ENCODE results near the gene CALN1. TPM values are rescaled to one million over a fixed set of nuclear protein-coding genes. Genes with fewer than 3 reads are reported as not detected.
"Not testable (repeated sequence)": the region's sequence is repeated elsewhere in the genome, so short reads cannot be mapped to it uniquely, and the experiment has no call there.

Gene CALN1
- total RNA-seq, 2 donors from 2014 or later = 0.05 TPM; not detected in 1

DNA sequence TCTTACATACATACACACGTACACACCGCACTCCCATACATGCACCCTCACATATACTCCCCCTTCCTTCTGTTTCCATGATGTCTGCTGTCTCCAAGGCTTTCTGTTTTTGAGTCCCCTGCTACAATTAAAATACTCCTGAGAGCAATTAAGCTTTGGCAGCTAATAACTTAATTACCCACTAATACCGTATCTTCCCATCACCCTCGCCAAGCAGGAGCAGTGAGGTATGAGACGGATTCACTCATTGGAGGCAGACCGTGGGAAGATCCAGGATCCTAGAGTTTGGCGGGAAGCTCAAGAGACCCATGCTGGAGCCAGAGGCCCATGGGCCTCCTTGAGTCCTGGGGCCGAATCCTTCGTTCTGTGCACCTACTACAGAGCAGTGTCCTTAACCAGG, 1.7 kb upstream of the CALN1 start:
- intact Hi-C loops (cut with DNase I) = no loop called here
- DNase-seq (ENCODE audit: low spot score) = no peak

DNA sequence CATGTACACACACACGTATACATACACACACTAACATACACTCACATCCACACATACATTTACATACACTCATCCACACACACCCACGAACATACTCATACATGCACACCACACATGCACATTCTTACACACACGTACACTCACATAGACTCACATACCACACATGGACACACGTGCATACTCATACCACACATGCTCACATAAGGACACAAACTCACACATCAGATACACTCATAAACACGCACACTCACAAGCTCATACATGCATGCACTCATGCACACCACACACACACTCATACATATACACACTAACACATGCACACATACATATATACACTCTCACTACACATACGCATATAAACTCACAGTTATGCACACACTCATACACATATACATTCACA, 1.2 kb upstream of the CALN1 start:
- DNase-seq (ENCODE audit: low spot score) = no peak
- intact Hi-C loops (cut with DNase I) = no loop called here

DNA sequence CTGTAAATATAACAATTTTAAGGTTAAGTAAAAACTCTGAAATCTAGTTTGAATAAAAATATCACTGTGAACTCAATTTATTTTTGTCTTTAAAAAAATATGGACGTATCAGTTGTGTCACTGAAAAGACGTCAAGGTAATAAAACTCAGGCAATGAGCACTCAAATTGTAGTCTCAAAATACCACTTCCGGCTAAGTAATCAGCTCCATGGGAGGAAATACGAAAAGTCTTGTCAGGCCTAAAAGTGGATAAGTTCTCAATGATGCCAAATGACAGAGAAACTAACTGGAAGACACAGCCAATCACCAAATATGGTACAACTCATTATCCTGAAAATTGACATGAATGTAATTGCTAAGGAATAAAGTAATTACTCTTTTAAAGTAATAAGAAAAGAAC, 719 bp downstream of the CALN1 start:
- no peak for DNase-seq (ENCODE audit: low spot score)
- intact Hi-C loops (cut with DNase I) = no loop called here

- intact Hi-C loops (cut with DNase I) = no loop called here
- no peak for DNase-seq (ENCODE audit: low spot score)
These were observed 2.5 kb downstream of the CALN1 start for GRCh38 chr7:72409638-72410015.

DNA sequence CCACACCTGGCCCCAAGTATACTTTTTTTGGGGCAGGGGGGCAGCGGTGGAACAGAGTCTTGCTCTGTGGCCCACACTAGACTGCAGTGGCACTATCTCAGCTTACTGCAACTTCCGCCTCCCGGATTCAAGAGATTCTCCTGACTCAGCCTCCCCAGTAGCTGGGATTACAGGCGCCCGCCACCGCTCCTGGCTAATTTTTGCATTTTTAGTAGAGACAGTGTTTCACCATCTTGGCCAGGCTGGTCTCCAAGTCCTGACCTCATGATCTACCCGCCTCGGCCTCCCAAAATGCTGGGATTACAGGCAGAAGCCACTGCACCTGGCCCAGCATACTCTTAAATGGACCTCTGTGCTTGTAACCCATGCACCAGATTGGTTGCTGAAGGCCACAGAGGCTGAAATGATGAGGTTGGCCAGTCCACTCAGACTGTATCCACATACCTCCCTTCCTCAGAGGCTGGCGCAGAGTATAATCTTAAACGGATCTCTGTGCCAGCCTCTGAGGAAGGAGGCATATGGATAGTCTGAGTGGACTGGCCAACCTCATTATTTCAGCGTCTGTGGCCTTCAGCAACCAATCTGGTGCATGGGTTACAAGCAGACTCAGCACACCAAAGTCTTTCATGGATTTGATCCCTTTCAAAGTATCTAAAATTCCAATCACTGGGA, 3.0 kb downstream of the CALN1 start:
- DNase-seq (ENCODE audit: low spot score) = no peak
- intact Hi-C loops (cut with DNase I) = no loop called here

DNA sequence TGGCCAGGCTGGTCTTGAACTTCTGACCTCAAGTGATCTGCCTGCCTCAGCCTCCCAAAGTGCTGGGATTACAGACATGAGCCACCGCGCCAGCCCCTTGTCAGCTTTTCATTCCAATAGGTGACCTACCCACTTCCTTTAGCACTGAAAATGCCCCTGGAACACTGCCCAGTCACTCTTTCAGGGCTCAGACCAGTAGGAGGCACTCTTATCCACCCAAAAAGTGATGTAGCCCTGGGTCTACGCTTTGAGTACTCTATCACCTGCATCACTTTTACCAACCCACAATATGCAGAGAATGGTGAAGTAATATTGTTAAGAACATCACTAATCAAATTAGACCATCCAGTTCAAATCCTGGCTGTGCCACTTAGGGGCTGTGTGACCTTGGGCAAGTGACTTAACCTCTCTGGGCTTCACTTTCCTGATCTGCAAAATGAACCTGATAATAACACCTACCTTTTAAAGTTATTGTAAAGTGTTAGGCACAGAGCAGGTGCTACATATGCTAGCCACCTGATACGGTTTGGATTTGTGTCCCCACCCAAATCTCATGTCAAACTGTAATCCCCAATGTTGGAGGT, 5.2 kb downstream of the CALN1 start:
- intact Hi-C loops (cut with DNase I) = no loop called here
- DNase-seq (ENCODE audit: low spot score) = no peak

- no peak for DNase-seq (ENCODE audit: low spot score)
- intact Hi-C loops (cut with DNase I) = no loop called here
These were observed 6.3 kb downstream of the CALN1 start for GRCh38 chr7:72405871-72406270.

GRCh38 chr7:72405418-72405817, 6.7 kb downstream of the CALN1 start:
- intact Hi-C loops (cut with DNase I) = no loop called here
- DNase-seq (ENCODE audit: low spot score) = no peak

DNA sequence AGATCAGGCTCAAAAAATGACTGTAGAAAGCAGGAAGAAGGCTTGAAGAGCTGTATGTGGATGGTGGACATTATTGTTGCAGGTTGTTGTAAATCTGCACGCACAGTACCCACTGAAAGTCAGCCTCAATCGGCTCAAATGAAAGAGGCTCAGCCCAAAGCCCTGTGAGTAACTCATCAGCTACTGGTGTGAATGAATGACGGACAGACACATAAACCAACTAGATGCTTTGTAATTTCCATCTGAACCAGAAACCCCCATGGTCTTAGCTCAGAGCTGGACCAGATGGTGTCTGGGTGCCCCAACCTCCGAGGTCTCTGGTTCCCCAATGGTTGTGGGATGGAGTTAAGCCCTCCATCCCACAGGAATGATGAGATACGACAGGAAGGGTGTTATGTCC, 7.4 kb downstream of the CALN1 start:
- intact Hi-C loops (cut with DNase I) = no loop called here
- DNase-seq (ENCODE audit: low spot score) = no peak

DNA sequence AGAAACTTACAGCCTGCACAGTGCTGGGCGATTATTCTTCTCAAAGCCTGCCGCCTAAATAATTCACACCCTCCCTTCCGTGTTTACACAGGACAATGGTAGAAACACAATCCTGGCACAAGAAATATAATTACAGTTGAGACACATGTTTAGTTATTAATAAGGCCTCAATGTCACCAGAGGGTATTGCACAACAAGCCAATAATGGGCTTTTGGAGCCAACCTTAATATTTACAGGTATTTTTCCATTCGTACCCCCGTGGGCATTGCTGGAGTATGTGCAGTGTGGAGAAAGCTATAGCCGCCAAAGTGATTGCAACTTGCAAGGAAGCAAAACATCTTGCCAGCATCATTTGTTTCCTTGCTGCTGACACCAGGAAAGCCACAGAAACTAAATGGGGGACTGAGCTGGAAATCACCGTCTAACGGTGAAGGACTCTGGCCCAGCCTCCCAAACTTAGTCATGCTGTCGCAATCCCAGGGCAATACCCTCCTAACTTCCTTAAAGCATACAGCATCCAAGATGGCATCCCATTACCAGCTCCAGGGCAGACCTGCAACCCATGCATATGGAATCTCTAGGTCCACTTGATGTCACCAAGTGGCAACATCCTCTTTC, 8.6 kb downstream of the CALN1 start:
- intact Hi-C loops (cut with DNase I) = no loop called here
- DNase-seq (ENCODE audit: low spot score) = no peak

- intact Hi-C loops (cut with DNase I) = no loop called here
- no peak for DNase-seq (ENCODE audit: low spot score)
These were observed 18.1 kb downstream of the CALN1 start for GRCh38 chr7:72394016-72394415.

- intact Hi-C loops (cut with DNase I) = no loop called here
- no peak for DNase-seq (ENCODE audit: low spot score)
These were observed 20.2 kb downstream of the CALN1 start for GRCh38 chr7:72391821-72392377.

- intact Hi-C loops (cut with DNase I) = no loop called here
- no peak for DNase-seq (ENCODE audit: low spot score)
These were observed 26.0 kb downstream of the CALN1 start for GRCh38 chr7:72386118-72386517.

GRCh38 chr7:72362246-72362645, 49.9 kb downstream of the CALN1 start:
- intact Hi-C loops (cut with DNase I) = no loop called here
- DNase-seq (ENCODE audit: low spot score) = no peak

- no peak for DNase-seq (ENCODE audit: low spot score)
These were observed 66.9 kb downstream of the CALN1 start for GRCh38 chr7:72345208-72345727.

GRCh38 chr7:72343991-72344390, 68.1 kb downstream of the CALN1 start:
- intact Hi-C loops (cut with DNase I) = no loop called here

More at GRCh38 chr7:72345208-72345727, 66.9 kb downstream of the CALN1 start:
- intact Hi-C loops (cut with DNase I) = no loop called here

GRCh38 chr7:72343354-72343753, 68.8 kb downstream of the CALN1 start:
- intact Hi-C loops (cut with DNase I); DNase-seq (ENCODE audit: low spot score): not testable (repeated sequence)

More at GRCh38 chr7:72343991-72344390, 68.1 kb downstream of the CALN1 start:
- DNase-seq (ENCODE audit: low spot score) = no peak

DNA sequence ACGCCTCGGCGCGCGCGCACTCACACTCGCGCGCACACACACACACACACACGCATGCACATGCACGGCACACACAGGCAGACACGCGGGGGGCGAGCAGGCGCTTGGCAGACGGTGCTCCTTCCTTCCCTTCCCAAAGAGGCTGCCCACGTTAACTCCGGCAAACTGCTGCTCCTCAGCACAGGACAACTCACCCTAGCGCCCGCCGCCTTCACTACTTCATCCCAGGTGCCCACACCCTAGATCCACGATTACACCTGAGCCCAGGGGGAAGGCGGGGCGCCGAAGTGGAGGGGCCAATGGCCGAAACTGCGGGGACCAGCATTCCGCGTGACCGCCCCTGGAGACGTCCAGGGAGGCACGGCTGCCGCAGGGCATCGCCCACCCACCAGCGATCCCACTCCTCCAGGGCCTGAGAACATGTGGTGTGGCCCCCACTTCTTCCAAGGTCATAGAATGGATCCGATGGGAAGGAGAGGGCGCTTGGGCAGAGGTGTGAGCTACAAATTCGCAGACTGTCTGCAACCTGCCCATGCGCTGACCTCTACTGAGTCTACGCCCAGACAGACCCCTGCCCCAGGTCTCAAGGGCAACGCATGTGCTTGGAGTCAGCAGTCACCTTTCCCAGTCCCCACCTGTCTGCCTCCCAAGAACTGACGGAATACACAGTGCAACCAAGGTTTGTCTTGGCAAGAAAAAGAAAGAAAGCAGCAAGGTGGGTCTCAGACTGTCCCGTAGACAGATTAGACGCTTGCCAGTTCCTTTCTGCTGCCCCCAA, 74.6 kb downstream of the CALN1 start:
- intact Hi-C loops (cut with DNase I) = loop anchor here in 1 of 2 donors (2.0 kb wide), 1 partner anchor 29 kb away; no protein-coding TSS in a partner anchor
- DNase-seq (ENCODE audit: low spot score) = no peak

- intact Hi-C loops (cut with DNase I) = loop anchor here in 1 of 2 donors (2.0 kb wide), 1 partner anchor 28 kb away; no protein-coding TSS in a partner anchor
- no peak for DNase-seq (ENCODE audit: low spot score)
These were observed 75.3 kb downstream of the CALN1 start for GRCh38 chr7:72336632-72337389.
